NCI-H510A (cell line): ENCODE data around the gene DPP9.
A peak's percentile ranks its signal among the peaks of the same experiment; 100 is the strongest.
"Not testable (repeated sequence)": the region's sequence is repeated elsewhere in the genome, so short reads cannot be mapped to it uniquely, and the experiment has no call there.

Source experiments
- DNase-seq: peaks from one replicate; lab custom pipeline; 2025; lab: John Stamatoyannopoulos, UW

DPP9 gene

DNA sequence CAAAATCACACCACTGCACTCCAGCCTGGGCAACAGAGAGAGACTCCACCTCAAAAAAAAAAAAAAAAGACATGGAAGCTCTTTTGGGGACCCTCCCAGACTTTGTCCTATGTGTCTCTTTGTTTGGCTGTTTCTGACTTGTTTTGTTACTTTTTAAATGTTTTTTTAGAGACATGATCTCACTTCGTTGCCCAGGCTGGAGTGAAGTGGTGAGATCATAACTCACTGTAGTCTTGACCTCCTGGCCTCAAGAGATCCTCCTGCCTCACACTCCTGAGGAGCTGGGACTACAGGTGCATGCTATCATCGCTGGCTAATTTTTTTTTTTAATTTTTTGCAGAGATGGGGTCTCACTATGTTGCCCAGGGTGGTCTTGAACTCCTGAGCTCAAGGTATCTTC lies 16.4 kb upstream of the DPP9 start:
- DNase-seq = no peak

DNA sequence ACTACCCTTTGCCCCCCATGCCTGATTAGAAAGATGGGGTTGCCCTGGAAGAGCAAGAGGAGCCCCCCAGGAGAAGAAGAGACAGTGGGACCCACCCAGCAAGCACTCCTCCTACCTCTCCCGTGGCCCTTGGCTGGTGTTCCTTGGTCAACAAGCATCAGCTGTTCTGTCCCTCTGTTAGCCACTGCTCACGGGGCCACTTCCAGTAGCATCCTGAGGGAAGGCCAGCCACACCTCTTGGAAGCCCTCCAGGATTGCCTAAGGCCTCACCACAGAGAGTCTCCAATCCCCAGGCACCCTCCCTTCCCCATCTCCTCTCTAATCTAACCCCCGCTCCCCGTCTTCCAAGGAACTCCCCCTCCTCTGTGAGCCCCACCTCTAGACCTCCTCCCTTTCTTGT lies 15.1 kb upstream of the DPP9 start:
- no peak for DNase-seq

DNA sequence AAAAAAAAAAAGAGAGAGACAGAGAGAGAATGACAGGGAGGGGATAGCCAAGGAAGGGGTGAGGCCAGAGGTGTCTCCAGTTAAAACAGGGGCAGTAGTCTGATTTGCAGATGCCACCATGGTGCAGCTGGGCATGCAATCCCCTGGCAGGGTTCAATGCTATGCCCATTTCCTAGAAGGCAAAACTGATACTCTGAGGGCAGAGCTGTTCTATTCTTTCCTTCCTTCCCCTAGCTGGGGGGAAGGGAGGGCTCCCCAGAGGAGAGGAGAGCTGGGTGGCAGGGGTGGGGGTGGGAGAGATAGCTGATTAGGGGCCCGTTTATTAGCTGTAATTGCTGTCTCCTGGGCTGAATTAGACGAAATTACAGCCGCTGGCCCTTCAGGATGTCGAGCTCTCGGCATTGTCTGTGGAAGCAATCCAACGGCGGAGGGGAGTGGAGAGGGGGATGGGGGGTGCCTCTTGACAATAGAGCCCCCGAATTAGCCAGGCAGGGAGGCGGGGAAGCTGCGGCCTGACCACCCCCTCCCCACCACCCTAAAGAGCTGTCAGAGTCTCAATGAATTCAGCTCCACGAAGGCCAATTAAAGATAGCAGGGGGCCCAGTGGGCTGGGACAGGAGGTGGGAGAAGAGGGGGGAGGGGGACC lies 14.4 kb upstream of the DPP9 start:
- DNase-seq = no peak

DNA sequence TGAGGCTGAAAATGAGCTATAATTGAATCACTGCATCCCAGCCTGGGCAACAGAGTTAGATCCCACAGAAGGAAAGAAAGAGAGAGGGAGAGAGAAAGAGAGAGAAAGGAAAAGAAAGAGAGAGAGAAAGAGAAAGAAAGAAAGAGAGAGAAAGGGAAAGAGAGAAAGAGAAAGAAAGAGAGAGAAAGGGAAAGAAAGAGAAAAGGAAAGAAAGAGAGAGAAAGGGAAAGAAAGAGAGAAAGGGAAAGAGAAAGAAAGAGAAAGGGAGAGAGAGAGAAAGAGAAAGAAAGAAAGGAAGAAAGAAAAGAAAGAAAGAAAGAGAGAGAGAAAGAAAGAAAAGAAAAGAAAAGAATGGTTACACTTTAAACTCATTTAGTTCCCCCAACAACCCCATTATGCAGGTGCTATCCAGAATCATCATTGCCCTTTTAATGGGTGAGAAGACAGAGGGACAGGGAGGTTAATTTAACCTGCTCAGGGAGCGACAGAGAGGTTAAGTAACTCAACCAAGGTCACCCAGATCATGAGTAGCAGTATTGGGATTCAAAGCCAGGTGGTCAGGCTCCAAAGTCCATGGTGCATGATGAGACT lies 10.2 kb upstream of the DPP9 start:
- no peak for DNase-seq

DNA sequence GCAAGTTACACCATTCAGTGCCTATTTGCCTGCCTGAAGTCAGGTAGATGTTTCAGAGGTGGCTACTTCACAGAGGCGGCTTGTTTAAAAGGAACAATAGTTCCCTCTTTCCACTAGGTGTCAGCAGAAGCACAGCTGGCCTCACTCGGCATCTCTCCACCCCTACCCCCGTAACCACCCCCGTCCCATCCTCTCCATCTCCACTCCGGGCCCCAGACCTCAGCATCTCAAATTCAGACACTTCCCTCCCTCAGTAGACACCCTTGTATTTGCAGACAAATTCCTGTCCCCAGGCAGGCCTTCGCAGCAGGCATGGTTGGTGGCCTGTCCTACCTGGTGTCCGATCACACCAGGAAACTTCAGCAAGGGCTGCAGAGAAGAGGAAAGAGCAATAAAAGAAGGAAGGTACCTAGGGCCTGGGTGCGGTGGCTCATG lies 9.1 kb upstream of the DPP9 start:
- peak; percentile 61 for DNase-seq

DNA sequence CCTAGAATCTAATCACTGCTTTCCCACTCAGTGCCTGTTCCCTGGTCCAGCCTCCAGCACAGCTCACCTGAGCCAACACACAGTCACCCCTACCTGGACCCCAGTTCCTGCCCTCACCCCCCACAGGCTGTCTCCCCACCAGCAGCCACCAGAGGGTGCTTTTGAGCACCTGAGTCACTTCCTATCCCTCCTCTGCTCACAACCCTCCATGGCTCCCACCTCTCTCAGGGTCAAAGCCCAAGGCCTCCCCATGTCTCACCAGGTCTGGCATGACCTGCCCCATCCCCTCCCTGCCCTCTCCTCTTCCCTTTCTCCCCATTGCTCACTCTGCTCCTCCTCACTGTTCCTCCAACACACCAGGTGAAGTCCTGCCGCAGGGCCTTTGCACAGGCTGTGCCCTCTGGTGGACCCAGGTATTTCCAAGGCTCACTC lies 7.1 kb upstream of the DPP9 start:
- DNase-seq = no peak

DNA sequence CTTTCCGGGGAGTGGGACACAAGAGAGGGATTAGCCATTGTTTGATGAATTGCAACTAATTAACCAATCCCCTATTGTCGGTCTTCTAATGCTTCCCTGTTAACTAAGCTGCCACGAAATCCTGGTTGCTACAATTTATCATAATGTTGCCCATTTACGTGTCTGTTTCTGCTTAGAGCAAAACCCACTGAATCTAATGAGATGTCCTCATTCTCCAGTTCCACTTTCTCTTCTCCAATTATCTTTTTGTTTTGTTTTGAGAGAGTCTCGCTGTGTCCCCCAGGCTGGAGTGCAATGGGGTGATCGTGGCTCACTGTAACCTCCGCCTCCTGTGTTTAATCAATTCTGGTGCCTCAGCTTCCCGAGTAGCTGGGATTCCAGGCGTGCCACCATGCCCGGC lies 5.2 kb upstream of the DPP9 start:
- no peak for DNase-seq

DNA sequence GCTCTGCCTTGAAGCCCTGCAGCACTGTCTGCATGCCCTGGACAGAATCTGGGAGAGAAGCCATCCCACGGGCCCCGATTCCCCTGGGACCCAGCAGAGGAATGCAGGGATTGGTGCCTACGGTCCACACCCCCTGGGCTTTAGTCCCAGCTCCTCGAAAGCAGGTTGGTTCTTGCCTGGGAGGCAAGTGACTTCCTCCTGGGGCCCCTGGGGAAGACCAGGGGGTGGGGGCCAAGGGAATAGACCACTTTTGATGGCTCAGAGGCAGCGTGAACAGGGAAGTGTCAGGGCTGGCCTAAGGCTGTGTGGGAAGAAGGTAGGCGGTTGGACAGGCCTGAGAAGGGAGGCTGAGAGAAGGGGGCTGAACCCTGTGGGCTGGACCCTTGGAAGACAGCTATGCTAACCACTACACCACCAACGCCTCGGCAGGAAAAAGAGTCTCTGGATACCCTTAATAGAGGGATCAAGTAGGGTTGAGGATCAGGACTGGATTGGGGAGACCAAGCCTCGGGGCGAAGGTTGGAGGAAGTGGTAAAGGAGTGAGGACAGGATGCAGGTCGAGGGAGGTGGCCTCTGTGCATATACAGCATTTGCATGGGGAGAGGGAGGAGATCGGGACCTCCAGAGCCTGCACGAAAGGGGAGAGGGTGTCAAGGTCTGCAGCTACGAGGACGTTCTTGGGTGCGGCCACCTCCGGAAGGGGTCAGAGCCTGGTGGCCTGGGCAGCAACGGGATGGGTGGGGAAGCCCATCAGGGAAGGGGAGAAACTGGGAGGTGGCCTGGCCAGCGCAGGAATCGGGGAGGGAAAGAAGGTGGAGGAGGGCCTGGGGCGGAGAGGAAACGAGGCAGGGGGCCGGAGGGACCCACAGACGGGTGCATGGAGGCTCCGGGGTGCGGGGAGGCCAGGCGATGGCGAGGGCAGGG lies 709 bp downstream of the DPP9 start:
- DNase-seq = no peak

DNA sequence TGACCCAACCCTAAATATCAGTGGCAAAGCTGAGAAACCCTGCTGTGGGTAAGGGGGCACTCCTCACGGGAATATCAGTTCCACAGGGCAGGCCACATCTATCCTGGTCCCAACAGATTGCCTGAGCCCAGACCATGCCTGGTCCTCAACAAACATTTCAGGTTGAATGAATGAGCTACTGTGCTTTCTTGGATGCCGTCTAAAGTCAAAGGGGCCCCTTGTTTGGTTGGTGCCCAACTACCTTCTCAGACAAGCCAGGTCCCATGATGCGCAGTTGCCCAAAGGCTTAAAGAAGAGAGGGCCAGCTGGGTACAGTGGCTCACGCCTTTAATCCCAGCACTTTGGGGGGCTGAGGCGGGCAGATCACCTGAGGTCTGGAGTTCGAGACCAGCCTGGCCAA lies 2.4 kb downstream of the DPP9 start:
- DNase-seq = no peak

DNA sequence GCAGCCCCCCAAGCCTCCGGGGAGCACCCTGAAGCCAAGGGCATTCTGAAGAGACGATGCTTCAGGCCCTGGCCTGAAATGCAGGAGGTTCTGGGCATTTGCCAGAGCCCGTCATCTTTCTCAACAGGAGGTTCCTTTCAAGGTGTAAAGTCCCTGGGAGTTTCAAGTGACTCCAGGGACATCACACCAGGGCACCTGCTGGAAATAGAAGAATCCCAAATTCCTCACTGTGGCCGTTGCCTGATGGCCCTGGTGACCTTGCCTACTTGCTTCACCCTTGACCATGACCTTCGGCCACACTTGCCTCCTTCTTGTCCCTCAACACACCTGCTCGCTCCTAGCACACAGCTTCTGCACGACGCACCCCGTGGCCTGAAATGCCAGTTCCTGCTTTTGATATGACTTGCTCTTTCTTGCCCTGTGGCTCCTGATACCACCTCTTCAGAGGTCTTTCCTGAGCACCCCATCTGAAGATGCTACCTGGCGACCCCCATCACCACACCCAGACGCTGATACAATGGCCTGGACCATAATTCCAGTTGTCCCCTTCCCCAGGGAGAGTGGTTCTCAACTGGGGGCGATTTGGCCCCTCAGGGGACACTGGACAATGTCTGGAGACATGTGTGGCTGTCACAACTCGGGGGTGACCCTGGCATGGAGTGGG lies 3.5 kb downstream of the DPP9 start:
- no peak for DNase-seq

DNA sequence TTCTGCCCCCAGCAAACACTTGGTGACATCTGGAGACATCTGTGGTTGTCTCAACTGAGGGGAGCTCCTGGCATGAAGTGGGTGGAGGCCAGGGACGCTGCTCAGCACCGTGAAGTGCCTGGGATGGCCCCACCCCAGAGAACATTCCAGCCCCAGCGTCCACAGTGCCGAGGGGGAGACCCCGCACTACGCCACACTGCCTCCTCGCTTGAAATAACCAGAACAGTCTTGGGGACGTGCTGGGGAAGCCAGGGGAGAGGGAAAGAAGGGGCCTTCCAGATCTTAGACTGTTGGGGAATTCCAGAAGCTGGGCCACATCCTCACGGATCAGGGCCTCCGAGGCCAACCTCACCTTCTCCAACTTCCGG lies 4.2 kb downstream of the DPP9 start:
- DNase-seq = no peak

DNA sequence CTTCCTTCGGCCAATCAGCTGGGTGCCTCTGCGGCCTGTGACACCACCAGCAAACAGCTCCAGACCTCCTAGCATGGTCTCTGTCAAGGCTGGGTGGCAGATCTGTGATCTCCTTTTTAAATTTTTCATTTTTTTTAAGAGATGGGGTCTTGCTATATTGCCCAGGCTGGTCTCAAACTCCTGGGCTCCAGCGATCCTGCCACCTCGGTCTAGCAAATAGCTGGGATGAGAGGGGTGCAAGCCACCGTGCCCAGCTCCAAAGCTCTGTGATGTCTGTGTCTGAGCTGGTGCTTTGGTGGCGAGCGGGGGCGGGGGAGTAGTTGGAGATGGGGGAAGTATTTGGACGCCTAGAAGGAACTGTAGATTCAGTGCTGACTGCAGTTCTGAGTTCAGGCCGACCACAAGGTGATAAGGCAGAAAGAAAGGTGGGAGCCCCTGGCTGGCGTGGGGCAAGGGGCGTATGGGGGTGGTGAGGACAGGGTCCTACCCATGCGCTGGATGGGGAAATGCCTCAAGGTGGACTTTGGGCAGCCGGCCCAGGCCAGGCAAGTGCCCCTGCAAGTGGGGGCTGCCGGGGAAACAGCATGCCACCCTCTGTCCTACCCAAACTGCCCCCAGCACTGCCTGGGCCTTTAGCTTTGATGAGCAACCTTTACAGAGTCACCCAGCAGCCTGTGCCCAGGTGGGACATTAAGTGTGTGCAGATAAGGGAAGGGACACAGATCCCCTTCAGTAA lies 5.5 kb downstream of the DPP9 start:
- DNase-seq = no peak

DNA sequence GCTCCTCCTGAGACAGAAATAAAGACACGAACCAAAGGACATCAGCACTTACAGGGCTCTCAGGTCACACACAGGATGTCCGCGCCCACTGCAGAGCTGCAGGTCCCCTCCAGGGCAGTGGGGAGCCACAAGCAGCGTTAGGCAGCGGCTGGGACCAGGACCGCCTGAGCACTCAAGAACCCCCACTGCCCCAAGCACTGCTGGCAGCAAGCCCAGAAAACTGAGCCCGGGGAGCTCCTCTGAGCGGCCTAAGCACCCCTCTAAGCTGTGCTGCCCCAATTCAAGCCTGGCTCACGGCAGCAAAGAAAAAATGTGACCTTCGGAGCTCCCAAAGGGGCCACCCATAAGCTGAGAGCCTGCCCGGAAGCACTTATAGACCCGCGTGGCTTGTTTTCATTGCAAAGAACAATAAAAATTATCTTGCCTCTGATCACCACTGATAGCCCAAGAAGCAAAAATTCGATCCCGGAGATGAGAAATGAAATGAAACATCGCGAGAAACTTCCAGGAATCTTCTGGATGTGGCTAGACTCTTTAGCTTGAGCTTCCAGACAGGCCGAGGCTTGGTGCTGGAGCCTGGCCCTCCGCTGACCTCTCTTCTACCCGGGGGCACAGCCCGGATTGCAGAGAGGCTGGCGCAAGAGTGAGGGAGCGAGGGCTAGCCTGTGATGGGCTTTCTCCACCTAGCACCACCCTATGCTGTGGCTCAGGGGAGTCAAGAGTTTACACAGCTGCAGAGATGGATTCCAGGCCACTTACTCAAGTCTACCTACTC lies 6.3 kb downstream of the DPP9 start:
- peak; percentile 57 for DNase-seq

DNA sequence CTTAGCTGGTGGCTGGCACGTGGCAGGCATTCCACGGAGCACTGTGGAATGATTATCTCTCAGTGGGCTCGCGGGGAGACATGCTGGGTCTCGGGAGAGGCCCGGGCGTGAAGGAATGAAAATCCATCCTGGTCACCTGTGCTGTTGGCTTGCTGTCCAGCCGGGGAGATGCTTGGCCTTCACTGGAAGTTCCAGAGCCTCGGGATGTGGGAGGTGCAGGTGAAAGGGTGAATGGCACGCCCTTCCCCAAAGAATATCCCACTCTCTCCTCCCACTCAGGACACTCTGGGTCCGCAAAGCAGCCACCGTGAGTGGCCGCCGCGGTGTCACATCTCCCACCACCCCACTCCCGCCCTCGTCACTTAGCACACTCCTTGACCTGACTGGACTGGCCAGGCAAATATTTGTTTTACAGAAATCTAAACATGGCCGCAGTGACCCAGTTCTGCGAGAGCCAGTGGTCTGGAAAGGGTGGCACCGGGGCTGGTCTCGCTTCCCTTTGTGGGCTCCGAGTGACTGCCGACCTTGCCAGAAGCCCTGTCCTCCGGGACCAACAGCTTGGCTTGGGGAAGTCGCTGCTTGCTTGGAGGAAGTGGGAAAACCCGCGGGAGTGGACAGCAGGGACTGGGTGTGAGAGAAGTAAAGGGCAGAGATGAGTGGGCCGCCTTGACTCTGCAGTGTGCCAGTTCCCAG lies 8.0 kb downstream of the DPP9 start:
- no peak for DNase-seq

DNA sequence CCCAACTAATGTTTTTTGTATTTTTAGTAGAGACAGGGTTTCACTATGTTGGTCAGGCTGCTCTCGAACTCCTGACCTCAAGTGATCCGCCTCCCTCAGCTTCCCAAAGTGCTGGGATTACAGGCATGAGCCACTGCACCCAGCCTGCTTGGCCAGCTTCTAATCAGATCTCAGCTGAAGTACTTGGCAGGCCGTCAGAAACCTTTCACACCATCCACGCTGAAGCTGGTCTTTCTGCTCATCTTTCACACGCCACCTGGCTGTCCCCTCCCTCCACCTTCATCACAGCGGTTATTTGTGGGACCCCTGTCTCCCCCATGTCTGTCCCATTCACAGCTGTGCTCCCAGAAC lies 8.5 kb downstream of the DPP9 start:
- not testable (repeated sequence) for DNase-seq

DNA sequence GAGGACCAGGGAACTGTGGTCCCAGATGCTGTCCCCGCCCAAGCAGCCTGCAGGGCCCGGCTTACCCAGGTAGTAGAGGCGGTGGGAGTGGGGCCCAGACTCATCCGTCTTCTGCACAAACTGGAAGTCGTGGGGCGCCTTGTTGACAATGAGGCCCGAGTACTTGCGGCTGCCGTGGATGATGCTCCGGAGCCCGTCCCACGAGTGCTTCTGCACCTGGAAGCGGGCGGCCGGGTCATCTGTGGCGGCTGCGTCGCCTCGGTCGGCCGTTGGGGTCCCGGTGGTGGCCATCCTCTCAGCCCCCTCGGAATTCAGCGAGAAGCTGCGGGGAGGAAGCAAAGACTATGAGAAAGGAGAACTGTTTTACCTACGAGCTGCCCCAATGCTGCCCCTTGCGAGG lies 9.6 kb downstream of the DPP9 start:
- DNase-seq = no peak

DNA sequence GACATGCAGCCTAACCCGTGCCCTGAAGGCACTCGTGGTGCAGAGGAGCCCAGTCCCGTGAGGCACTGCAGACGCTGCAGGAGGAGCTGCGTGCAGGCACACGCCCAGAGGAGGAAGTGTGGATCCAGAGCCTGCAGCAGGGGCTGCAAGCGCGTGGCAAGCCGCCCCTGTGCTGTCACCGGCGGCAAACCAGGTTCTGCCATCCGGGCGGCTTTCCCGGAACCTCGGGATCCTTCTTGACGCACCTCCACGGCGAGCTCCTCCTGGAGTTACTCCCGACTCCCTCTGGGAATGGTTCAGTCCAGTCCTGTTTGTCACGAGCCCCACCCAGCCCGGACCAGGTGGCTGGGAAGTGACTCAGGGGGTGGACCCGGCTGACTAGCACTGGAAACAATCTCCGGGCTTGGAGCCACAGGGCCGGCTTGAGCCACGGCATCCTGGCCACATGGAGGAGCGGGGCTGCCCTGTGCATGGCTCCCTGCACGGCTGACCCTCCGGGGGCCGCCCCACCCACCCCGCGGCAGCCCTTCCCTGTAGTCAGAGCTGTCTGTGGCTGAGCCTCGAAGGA lies 10.2 kb downstream of the DPP9 start:
- DNase-seq = no peak

DNA sequence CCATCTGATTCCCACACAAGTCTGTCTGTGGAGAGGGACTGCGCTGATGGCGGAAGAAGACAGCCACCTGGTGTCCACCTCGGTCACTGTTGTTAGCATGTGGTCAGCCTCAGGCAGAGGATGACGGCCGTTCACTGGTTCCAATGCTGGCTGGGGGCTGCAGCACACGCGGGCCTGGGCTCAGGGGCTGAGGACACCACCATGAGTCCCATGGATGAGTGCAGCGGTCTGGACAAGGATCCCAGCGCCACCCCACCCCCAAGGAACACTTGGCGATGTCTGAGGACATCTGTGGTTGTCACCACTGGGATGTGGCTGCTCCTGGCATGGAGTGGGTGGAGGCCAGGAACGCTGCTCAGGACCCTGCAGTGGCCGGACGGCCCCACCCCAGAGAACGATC lies 10.9 kb downstream of the DPP9 start:
- no peak for DNase-seq

DNA sequence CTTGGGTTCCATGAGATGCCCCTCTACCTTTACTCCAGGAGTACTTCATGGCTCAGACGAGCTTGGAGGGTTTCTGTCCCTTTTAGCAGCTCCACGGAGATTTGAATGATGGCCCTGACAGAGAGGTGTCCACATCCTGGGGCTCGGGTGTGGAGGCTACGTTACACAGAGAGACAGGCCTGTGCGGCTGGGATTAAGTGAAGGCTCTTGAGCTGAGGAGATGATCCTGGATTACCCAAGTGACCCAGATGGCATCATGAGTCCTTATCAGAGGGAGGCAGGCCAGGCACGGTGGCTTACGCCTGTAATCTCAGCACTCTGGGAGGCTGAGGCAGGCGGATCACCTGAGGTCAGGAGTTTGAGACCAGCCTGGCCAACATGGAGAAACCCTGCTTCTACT lies 12.4 kb downstream of the DPP9 start:
- no peak for DNase-seq

DNA sequence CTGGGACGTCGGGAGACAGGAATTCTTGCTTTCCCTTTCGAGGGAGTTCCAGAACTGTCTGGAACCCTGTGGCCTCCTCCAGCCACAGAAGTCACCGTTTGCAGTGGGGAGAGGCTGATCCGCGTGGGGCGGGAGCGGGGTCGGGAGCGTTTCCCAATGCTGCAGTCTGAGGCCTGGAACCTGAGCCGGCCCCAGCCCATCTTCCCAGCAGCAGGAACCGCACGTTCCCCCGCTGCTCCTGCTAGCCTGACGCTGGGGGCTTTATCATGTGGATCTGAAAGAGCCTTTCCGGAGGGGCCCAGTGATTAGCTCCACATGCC lies 13.4 kb downstream of the DPP9 start:
- DNase-seq = no peak
